ENCODE measurements around the gene ATOH8. TPM values are rescaled to one million over a fixed set of nuclear protein-coding genes. Genes with fewer than 3 reads are reported as not detected.
A peak's percentile ranks its signal among the peaks of the same experiment; 100 is the strongest.
"Not testable (repeated sequence)": the region's sequence is repeated elsewhere in the genome, so short reads cannot be mapped to it uniquely, and the experiment has no call there.

Gene ATOH8
- total RNA-seq, 3 donors from 2014 or later, result 20.8 to 167 (median 46.2) TPM

- TF ChIP-seq POLR2AphosphoS5 (IDR thresholded peaks at IDR 0.05) (no peak), POLR2A (IDR thresholded peaks at IDR 0.05) (no peak), CTCF (IDR thresholded peaks at IDR 0.05) (no peak)
- DNase-seq (ENCODE audit: low spot score in 2 of 2), result peak in 1 of 2 donors; percentile 5
- intact Hi-C loops (cut with DNase I; ENCODE audit: low total_unique reads), result no loop called here
These were observed 74.9 kb downstream of the ATOH8 start for GRCh38 chr2:85828725-85829124.

GRCh38 chr2:85829394-85829793, 75.6 kb downstream of the ATOH8 start:
- intact Hi-C loops (cut with DNase I; ENCODE audit: low total_unique reads); H3K27me3 ChIP-seq: not testable (repeated sequence)

More at GRCh38 chr2:85828725-85829124, 74.9 kb downstream of the ATOH8 start:
- no peak overlapping the region for H3K4me3 ChIP-seq
- H3K27ac ChIP-seq, result no peak overlapping the region
- no peaks in the 10 kb centered on the region for H3K9me3 ChIP-seq
- peaks cover 0 to 4% of the 10 kb centered on the region in 2 donors for H3K27me3 ChIP-seq
- H3K4me1 ChIP-seq, result no peaks in the 10 kb centered on the region
- no peaks in the 10 kb centered on the region for H3K36me3 ChIP-seq

GRCh38 chr2:85830645-85831044, 76.9 kb downstream of the ATOH8 start:
- Histone ChIP-seq H3K4me1 (no peaks in the 10 kb centered on the region), H3K27ac (no peak overlapping the region), H3K9me3 (no peaks in the 10 kb centered on the region), H3K27me3 (peaks cover 0 to 4% of the 10 kb centered on the region in 2 donors), H3K36me3 (no peaks in the 10 kb centered on the region), H3K4me3 (no peak overlapping the region)
- no peak for TF ChIP-seq POLR2AphosphoS5 (IDR thresholded peaks at IDR 0.05)
- TF ChIP-seq POLR2A (IDR thresholded peaks at IDR 0.05), result no peak
- TF ChIP-seq CTCF (IDR thresholded peaks at IDR 0.05), result no peak
- intact Hi-C loops (cut with DNase I; ENCODE audit: low total_unique reads), result no loop called here
- DNase-seq (ENCODE audit: low spot score in 2 of 2), result peak in 1 of 2 donors; percentile 4

More at GRCh38 chr2:85829394-85829793, 75.6 kb downstream of the ATOH8 start:
- H3K4me3 ChIP-seq; H3K36me3 ChIP-seq; DNase-seq (ENCODE audit: low spot score in 2 of 2); H3K4me1 ChIP-seq; H3K9me3 ChIP-seq; H3K27ac ChIP-seq: not testable (repeated sequence)

- intact Hi-C loops (cut with DNase I; ENCODE audit: low total_unique reads), result no loop called here
- no peaks in the 10 kb centered on the region for H3K4me1 ChIP-seq
- H3K4me3 ChIP-seq, result no peak overlapping the region
- no peaks in the 10 kb centered on the region for H3K9me3 ChIP-seq
- peaks cover 0 to 4% of the 10 kb centered on the region in 2 donors for H3K27me3 ChIP-seq
- DNase-seq (ENCODE audit: low spot score in 2 of 2), result no peak
- TF ChIP-seq CTCF (IDR thresholded peaks at IDR 0.05), result no peak
- no peak for TF ChIP-seq POLR2A (IDR thresholded peaks at IDR 0.05)
- TF ChIP-seq POLR2AphosphoS5 (IDR thresholded peaks at IDR 0.05), result no peak
- H3K27ac ChIP-seq, result no peak overlapping the region
- H3K36me3 ChIP-seq, result no peaks in the 10 kb centered on the region
These were observed 77.9 kb downstream of the ATOH8 start for GRCh38 chr2:85831735-85832134.

- DNase-seq (ENCODE audit: low spot score in 2 of 2), result no peak
- no peaks in the 10 kb centered on the region for H3K27me3 ChIP-seq
- no peak overlapping the region for H3K27ac ChIP-seq
- intact Hi-C loops (cut with DNase I; ENCODE audit: low total_unique reads), result no loop called here
- no peak overlapping the region for H3K4me3 ChIP-seq
- TF ChIP-seq POLR2AphosphoS5 (IDR thresholded peaks at IDR 0.05), result no peak
- no peak for TF ChIP-seq POLR2A (IDR thresholded peaks at IDR 0.05)
- TF ChIP-seq CTCF (IDR thresholded peaks at IDR 0.05), result no peak
- no peaks in the 10 kb centered on the region for H3K4me1 ChIP-seq
- no peaks in the 10 kb centered on the region for H3K9me3 ChIP-seq
- H3K36me3 ChIP-seq, result no peaks in the 10 kb centered on the region
These were observed 80.7 kb downstream of the ATOH8 start for GRCh38 chr2:85834466-85834865.

Other genes starting within 250 kb of the ATOH8 start
- gene MAT2A, start 214.8 kb upstream of the ATOH8 start, total RNA-seq, result 100 to 1,000 TPM; 180 to 263 (median 236) TPM
- gene GGCX, start 192.5 kb upstream of the ATOH8 start, total RNA-seq, result 10 to 100 TPM; 26.7 to 35.1 (median 31.8) TPM
- 100 to 1,000 TPM in 1 of 3 donors, 10 to 100 TPM in 2; 23.2 to 127 (median 55.7) TPM for gene VAMP8, start 176.4 kb upstream of the ATOH8 start, total RNA-seq
- gene VAMP5, start 169.6 kb upstream of the ATOH8 start, total RNA-seq, result 10 to 100 TPM; 33.8 to 92.0 (median 50.8) TPM
- gene RNF181, start 158.2 kb upstream of the ATOH8 start, total RNA-seq, result 100 to 1,000 TPM; 131 to 243 (median 161) TPM
- 10 to 100 TPM; 20.8 to 40.0 (median 22.6) TPM for gene TMEM150A, start 151.3 kb upstream of the ATOH8 start, total RNA-seq
- gene C2orf68, start 141.9 kb upstream of the ATOH8 start, total RNA-seq, result 10 to 100 TPM; 13.9 to 26.6 (median 16.1) TPM
- gene USP39, start 137.8 kb upstream of the ATOH8 start, total RNA-seq, result 10 to 100 TPM; 53.6 to 71.7 (median 68.5) TPM
- gene SFTPB, start 85.8 kb upstream of the ATOH8 start, total RNA-seq, result 1 to 10 TPM in 1 of 3 donors, not detected in 2; 3.7 TPM
- 1 to 10 TPM; 2.0 to 2.6 (median 2.1) TPM for gene GNLY, start 59.6 kb upstream of the ATOH8 start, total RNA-seq
- gene ST3GAL5, start 135.0 kb downstream of the ATOH8 start, total RNA-seq, result 10 to 100 TPM; 20.8 to 52.5 (median 29.5) TPM